ENCODE data around the gene SUMO1. TPM values are rescaled to one million over a fixed set of nuclear protein-coding genes. Genes with fewer than 3 reads are reported as not detected.

The SUMO1 gene
- total RNA-seq, 4 donors from 2014 or later: 44.0 to 62.4 (median 52.7) TPM

DNA sequence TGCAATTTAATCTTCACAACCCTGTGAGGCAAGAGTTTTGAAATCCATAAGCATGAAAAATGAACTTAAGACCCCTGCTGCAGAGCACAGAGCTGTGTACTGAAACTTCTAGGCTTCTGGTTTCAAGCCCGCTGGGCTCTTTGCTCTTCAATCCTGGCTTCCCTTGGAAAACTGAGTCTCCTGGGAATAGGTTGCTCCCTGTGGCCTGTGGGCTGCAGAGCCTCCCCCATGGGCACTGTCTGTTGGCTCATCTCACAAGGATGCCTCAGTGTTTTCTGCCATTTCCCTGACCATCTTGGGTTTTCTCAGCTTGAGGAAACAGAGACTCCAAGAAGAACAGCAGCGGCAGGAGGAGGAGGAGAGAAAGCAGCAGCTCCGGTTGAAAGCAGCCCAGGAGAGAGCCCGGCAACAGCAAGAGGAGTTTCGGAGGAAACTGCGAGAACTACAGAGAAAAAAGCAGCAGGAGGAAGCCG lies 44.5 kb downstream of the SUMO1 start:
- TF ChIP-seq POLR2A (IDR thresholded peaks at IDR 0.05): no peak
- TF ChIP-seq, protein P1, sequence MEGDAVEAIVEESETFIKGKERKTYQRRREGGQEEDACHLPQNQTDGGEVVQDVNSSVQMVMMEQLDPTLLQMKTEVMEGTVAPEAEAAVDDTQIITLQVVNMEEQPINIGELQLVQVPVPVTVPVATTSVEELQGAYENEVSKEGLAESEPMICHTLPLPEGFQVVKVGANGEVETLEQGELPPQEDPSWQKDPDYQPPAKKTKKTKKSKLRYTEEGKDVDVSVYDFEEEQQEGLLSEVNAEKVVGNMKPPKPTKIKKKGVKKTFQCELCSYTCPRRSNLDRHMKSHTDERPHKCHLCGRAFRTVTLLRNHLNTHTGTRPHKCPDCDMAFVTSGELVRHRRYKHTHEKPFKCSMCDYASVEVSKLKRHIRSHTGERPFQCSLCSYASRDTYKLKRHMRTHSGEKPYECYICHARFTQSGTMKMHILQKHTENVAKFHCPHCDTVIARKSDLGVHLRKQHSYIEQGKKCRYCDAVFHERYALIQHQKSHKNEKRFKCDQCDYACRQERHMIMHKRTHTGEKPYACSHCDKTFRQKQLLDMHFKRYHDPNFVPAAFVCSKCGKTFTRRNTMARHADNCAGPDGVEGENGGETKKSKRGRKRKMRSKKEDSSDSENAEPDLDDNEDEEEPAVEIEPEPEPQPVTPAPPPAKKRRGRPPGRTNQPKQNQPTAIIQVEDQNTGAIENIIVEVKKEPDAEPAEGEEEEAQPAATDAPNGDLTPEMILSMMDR (IDR thresholded peaks at IDR 0.05 in 4 of 5, conservative IDR thresholded peaks at IDR 0.05 in 1 of 5): no peak
- Histone ChIP-seq H3K27me3 (no peaks in the 10 kb centered on the region), H3K27ac (no peak overlapping the region), H3K4me1 (no peaks in the 10 kb centered on the region), H3K36me3 (no peaks in the 10 kb centered on the region), H3K9me3 (no peaks in the 10 kb centered on the region), H3K4me3 (no peak overlapping the region)
- in situ Hi-C loops (cut with MboI; ENCODE audit: low sequenced_read_pairs in 4 of 4) (no loop called here), intact Hi-C loops (cut with DNase I; ENCODE audit: low total_unique reads) (no loop called here)
- DNase-seq: no peak
- ATAC-seq: no peak

DNA sequence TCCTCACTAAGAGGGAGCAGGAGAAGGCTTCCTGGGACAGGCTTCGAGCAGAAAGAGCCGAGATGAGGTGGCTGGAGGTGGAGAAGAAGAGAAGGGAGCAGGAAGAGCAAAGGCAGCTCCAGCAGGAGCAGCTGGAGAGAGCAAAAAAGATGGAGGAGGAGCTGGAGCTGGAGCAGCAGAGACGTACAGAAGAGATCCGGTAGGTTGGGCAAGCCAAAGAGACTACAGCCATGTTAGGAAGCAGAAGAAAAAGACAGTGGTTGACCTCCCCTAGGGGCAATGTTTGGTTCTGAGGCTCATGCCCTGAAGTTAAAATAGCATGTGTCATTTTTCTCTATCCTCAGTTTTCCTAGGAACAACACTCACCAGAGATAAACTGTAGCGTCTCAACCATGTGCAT lies 45.1 kb downstream of the SUMO1 start:
- Histone ChIP-seq H3K27ac (no peak overlapping the region), H3K9me3 (no peaks in the 10 kb centered on the region), H3K4me3 (no peak overlapping the region), H3K4me1 (no peaks in the 10 kb centered on the region), H3K27me3 (no peaks in the 10 kb centered on the region), H3K36me3 (no peaks in the 10 kb centered on the region)
- ATAC-seq (no peak), DNase-seq (no peak)
- TF ChIP-seq, protein P1 (IDR thresholded peaks at IDR 0.05 in 4 of 5, conservative IDR thresholded peaks at IDR 0.05 in 1 of 5): no peak
- TF ChIP-seq POLR2A (IDR thresholded peaks at IDR 0.05): no peak
- in situ Hi-C loops (cut with MboI; ENCODE audit: low sequenced_read_pairs in 4 of 4) (no loop called here), intact Hi-C loops (cut with DNase I; ENCODE audit: low total_unique reads) (no loop called here)

DNA sequence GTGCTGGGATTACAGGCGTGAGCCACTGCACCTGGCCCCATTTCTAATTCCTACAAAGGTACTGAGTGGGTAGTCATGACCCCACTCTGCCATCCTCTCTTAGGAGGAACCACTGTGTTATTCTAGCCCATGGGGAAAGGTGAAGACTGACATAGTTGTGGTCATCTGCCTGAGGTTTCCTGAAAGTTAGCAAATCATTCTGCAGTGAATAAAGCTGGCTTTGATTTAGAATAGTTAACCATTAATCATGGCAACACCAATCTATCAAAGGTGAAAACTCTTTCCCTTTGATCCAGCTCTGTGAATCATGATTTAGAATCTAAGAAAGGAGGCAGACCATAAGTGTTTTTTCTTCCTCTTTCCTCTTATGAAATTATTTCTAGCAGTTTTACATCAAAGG lies 50.8 kb downstream of the SUMO1 start:
- no peak overlapping the region for H3K4me3 ChIP-seq
- H3K27me3 ChIP-seq: no peaks in the 10 kb centered on the region
- H3K36me3 ChIP-seq: no peaks in the 10 kb centered on the region
- intact Hi-C loops (cut with DNase I; ENCODE audit: low total_unique reads) (no loop called here), in situ Hi-C loops (cut with MboI; ENCODE audit: low sequenced_read_pairs in 4 of 4) (no loop called here)
- ATAC-seq (no peak), DNase-seq (no peak)
- H3K4me1 ChIP-seq: peaks cover 10% of the 10 kb centered on the region in 2 donors
- no peaks in the 10 kb centered on the region for H3K9me3 ChIP-seq
- no peak overlapping the region for H3K27ac ChIP-seq
- TF ChIP-seq POLR2A (IDR thresholded peaks at IDR 0.05): no peak

DNA sequence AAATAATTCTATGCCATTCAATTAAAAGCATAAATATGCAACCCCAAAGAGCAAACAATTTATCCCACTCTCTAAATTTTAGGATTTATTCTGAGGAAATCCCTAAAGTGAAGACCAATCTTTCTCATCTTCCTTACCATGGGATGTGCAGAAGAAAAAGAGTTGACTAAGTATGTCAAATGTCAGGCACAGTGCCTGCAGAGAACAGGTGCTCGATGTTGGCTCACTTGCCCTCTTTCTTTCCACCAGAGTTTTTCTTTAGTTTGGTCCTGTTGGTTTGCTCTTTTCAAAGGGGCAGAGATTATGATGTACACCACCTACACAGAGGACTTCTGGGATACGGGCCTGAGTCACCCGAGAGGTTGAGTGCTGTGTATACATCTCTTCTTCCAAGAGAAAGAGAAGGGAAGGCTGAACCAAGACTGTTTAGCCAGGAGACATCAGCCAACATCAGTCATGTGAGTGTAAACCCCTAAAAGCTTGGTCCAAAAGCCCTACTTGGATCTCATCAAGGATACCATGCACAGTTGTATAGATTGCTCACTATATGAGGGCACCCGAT lies 51.7 kb downstream of the SUMO1 start:
- Histone ChIP-seq H3K4me3 (no peak overlapping the region), H3K36me3 (no peaks in the 10 kb centered on the region), H3K9me3 (no peaks in the 10 kb centered on the region), H3K27ac (no peak overlapping the region), H3K4me1 (peaks cover 10% of the 10 kb centered on the region in 2 donors), H3K27me3 (no peaks in the 10 kb centered on the region)
- intact Hi-C loops (cut with DNase I; ENCODE audit: low total_unique reads): no loop called here
- DNase-seq: no peak
- TF ChIP-seq, protein P1 (IDR thresholded peaks at IDR 0.05 in 4 of 5, conservative IDR thresholded peaks at IDR 0.05 in 1 of 5): no peak
- no peak for TF ChIP-seq POLR2A (IDR thresholded peaks at IDR 0.05)
- in situ Hi-C loops (cut with MboI; ENCODE audit: low sequenced_read_pairs in 4 of 4): no loop called here
- ATAC-seq: peak in 1 of 2 donors; percentile 71

DNA sequence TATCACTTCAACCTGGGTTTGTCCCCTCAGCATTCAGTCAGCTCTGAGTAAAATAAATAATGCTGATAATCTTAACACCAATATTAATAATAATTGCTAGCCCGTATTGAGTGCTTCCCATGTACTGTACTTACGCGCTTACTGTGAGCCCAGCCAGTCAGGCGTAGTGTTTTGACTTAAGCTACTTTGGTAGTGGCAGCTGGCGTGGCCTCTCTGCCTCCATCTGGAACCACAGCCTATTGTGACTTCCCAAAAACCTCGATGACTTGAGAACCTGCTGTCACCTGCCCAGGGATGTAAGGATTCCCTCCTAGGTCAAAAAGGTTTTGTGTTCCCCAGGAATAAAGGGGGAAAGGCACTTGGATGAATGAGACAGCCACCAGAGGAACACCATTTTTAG lies 53.2 kb downstream of the SUMO1 start:
- Histone ChIP-seq H3K9me3 (no peaks in the 10 kb centered on the region), H3K4me3 (no peak overlapping the region), H3K36me3 (no peaks in the 10 kb centered on the region), H3K27ac (no peak overlapping the region), H3K27me3 (no peaks in the 10 kb centered on the region), H3K4me1 (peaks cover 10% of the 10 kb centered on the region in 2 donors)
- intact Hi-C loops (cut with DNase I; ENCODE audit: low total_unique reads) (no loop called here), in situ Hi-C loops (cut with MboI; ENCODE audit: low sequenced_read_pairs in 4 of 4) (no loop called here)
- no peak for DNase-seq
- no peak for ATAC-seq
- TF ChIP-seq, protein P1 (IDR thresholded peaks at IDR 0.05 in 4 of 5, conservative IDR thresholded peaks at IDR 0.05 in 1 of 5): no peak
- TF ChIP-seq POLR2A (IDR thresholded peaks at IDR 0.05): no peak

Measured in gastrocnemius medialis (tissue), 4 donors.